Hepatocyte (in vitro differentiated cells): Measurements from ENCODE around the gene MTMR3. TPM values are rescaled to one million over a fixed set of nuclear protein-coding genes. Genes with fewer than 3 reads are reported as not detected.

Source experiments
- DNase-seq: peaks from one replicate; pipeline ENCODE4 v3.0.0-alpha.2; 2016; ENCODE audit warnings: low spot score
- H2AFZ ChIP-seq: fragments of 200-600 bp; sonication (generic); 2 replicates; pipeline ENCODE4 v1.6.0; 2016; ENCODE audit warnings: antibody characterized with exemption, mild to moderate bottlenecking
- H3K27ac ChIP-seq: fragments of 200-600 bp; sonication (generic); 2 replicates; pipeline ENCODE4 v1.5.1; 2016; ENCODE audit warnings: mild to moderate bottlenecking
- H3K27me3 ChIP-seq: fragments of 200-600 bp; sonication (generic); 2 replicates; pipeline ENCODE4 v1.6.1; 2016
- H3K36me3 ChIP-seq: fragments of 200-600 bp; sonication (generic); replicated peaks from 2 replicates; pipeline ENCODE4 v1.5.1; 2016; ENCODE audit warnings: low read depth; ENCODE audit not compliant: insufficient read depth
- H3K4me1 ChIP-seq: fragments of 200-600 bp; sonication (generic); 2 replicates; pipeline ENCODE4 v1.5.1; 2016; ENCODE audit warnings: mild to moderate bottlenecking, moderate library complexity; ENCODE audit not compliant: insufficient read depth
- H3K4me2 ChIP-seq: fragments of 200-600 bp; sonication (generic); 2 replicates; pipeline ENCODE4 v1.6.0; 2016
- H3K4me3 ChIP-seq: fragments of 200-600 bp; sonication (generic); 2 replicates; pipeline ENCODE4 v1.5.1; 2016; ENCODE audit warnings: mild to moderate bottlenecking
- H3K79me2 ChIP-seq: fragments of 200-600 bp; sonication (generic); 2 replicates; pipeline ENCODE4 v1.6.0; 2017; ENCODE audit warnings: mild to moderate bottlenecking
- H3K9me2 ChIP-seq: fragments of 200-600 bp; sonication (generic); replicated peaks from 2 replicates; pipeline ENCODE4 v1.6.0; 2017; ENCODE audit warnings: mild to moderate bottlenecking; ENCODE audit not compliant: insufficient read depth
- H3K9me3 ChIP-seq: fragments of 200-600 bp; sonication (generic); 2 replicates; pipeline ENCODE4 v1.5.1; 2016; ENCODE audit warnings: low read depth, mild to moderate bottlenecking
- H4K20me1 ChIP-seq: fragments of 200-600 bp; sonication (generic); 2 replicates; pipeline ENCODE4 v1.6.0; 2016; ENCODE audit warnings: mild to moderate bottlenecking; ENCODE audit not compliant: insufficient read depth, poor library complexity, severe bottlenecking
- EZH2 ChIP-seq: fragments of 200-600 bp; sonication (generic); IDR thresholded peaks from 2 replicates; pipeline ENCODE4 v1.6.1; 2016; ENCODE audit warnings: antibody characterized with exemption, mild to moderate bottlenecking, borderline replicate concordance
- EZH2phosphoT487 ChIP-seq: fragments of 200-600 bp; sonication (generic); IDR thresholded peaks from one replicate; pipeline ENCODE4 v1.6.1; 2018; ENCODE audit warnings: antibody characterized with exemption, mild to moderate bottlenecking, low read depth, moderate library complexity; ENCODE audit not compliant: unreplicated experiment, severe bottlenecking
- WGBS: methylation state at CpG from one replicate; pipeline ENCODE4 v1.1.6; 2016; ENCODE audit warnings: low lambda C conversion rate; ENCODE audit errors: missing lambda C conversion rate; 5-methylcytosine and 5-hydroxymethylcytosine counted together
- polyA plus RNA-seq: library from polyadenylated mRNA; unstranded; fragments of >200 nt; fragmentation: Nextera tagmentation; extraction: Ambion mirVana; gene quantifications from 2 replicates; pipeline ENCODE4 v1.2.1, GENCODE V29; 2016
- total RNA-seq: library from RNA; depleted of rRNA; stranded (reverse); fragments of >200 nt; gene quantifications from 2 replicates; pipeline ENCODE4 v1.2.3, GENCODE V29; 2014
- TF ChIP-seq, protein P1 (sequence below): fragments of 200-600 bp; sonication (generic); IDR thresholded peaks from 2 replicates; pipeline ENCODE4 v1.5.1; 2016; ENCODE audit warnings: antibody characterized with exemption, mild to moderate bottlenecking; ENCODE audit not compliant: poor library complexity

The MTMR3 gene
- total and polyA plus RNA-seq, 2 experiments from 2014 or later, result 16.2 to 42.7 TPM

DNA sequence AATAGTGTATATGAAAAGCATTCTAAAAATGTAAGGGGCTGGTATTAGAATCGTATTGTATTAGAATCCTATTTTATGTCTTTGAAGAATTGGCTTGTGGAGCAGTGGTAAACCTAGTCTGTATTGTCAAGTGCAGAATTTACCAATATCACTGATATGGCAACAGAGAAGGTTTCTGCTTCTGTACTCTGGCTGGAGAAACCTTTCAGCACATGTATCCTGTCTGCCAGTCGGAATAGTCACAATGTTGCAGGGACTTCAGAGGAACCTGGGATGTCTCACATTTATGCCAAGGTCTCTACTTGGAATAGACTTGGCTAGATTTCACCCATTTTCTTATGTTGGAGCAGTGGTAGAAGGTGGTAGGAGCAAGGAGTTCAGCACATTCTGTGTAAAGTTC is 4.4 kb downstream of the MTMR3 start:
- Histone ChIP-seq H3K4me1 (peaks cover 13% of the 10 kb centered on the region), H2AFZ (no peak overlapping the region), H3K27ac (no peak overlapping the region), H3K4me3 (no peak overlapping the region), H3K4me2 (no peak overlapping the region), H3K9me3 (no peaks in the 10 kb centered on the region), H4K20me1 (peaks cover 84% of the 10 kb centered on the region), H3K79me2 (peaks cover 90% of the 10 kb centered on the region), H3K36me3 (no peaks in the 10 kb centered on the region), H3K27me3 (no peaks in the 10 kb centered on the region), H3K9me2 (no peaks in the 10 kb centered on the region)
- DNase-seq, result no peak
- TF ChIP-seq, protein P1, sequence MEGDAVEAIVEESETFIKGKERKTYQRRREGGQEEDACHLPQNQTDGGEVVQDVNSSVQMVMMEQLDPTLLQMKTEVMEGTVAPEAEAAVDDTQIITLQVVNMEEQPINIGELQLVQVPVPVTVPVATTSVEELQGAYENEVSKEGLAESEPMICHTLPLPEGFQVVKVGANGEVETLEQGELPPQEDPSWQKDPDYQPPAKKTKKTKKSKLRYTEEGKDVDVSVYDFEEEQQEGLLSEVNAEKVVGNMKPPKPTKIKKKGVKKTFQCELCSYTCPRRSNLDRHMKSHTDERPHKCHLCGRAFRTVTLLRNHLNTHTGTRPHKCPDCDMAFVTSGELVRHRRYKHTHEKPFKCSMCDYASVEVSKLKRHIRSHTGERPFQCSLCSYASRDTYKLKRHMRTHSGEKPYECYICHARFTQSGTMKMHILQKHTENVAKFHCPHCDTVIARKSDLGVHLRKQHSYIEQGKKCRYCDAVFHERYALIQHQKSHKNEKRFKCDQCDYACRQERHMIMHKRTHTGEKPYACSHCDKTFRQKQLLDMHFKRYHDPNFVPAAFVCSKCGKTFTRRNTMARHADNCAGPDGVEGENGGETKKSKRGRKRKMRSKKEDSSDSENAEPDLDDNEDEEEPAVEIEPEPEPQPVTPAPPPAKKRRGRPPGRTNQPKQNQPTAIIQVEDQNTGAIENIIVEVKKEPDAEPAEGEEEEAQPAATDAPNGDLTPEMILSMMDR, result no peak
- TF ChIP-seq EZH2 (no peak), EZH2phosphoT487 (no peak)
- 77% methylated on average over 2 of the region's 2 CpGs for WGBS

DNA sequence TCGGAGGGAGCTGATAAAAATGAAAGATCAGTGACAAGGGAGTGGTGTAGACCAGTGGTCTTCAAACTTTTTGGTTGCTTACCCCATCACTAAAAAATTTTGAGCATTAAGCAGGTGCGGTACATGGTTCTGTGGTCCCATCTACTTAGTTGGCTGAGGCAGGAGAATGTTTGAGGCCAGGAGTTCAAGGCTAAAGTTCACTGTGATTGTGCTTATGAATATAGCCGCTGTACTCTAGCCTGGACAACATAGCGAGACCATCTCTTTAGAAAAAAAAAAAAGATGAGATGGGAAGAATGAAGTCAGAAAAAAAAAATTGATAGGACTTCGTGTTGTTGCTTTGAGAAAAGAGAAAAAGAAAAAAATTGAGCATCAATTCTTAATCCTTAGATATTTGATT is 7.8 kb downstream of the MTMR3 start:
- no peak for TF ChIP-seq EZH2
- Histone ChIP-seq H3K27ac (no peak overlapping the region), H3K79me2 (peaks cover 100% of the 10 kb centered on the region), H3K4me2 (no peak overlapping the region), H3K9me2 (no peaks in the 10 kb centered on the region), H3K4me1 (peaks cover 13% of the 10 kb centered on the region), H4K20me1 (peaks cover 95% of the 10 kb centered on the region), H3K9me3 (no peaks in the 10 kb centered on the region), H3K36me3 (no peaks in the 10 kb centered on the region), H3K27me3 (no peaks in the 10 kb centered on the region), H3K4me3 (no peak overlapping the region), H2AFZ (no peak overlapping the region)
- no peak for DNase-seq
- 98% methylated on average over 5 of the region's 5 CpGs for WGBS

DNA sequence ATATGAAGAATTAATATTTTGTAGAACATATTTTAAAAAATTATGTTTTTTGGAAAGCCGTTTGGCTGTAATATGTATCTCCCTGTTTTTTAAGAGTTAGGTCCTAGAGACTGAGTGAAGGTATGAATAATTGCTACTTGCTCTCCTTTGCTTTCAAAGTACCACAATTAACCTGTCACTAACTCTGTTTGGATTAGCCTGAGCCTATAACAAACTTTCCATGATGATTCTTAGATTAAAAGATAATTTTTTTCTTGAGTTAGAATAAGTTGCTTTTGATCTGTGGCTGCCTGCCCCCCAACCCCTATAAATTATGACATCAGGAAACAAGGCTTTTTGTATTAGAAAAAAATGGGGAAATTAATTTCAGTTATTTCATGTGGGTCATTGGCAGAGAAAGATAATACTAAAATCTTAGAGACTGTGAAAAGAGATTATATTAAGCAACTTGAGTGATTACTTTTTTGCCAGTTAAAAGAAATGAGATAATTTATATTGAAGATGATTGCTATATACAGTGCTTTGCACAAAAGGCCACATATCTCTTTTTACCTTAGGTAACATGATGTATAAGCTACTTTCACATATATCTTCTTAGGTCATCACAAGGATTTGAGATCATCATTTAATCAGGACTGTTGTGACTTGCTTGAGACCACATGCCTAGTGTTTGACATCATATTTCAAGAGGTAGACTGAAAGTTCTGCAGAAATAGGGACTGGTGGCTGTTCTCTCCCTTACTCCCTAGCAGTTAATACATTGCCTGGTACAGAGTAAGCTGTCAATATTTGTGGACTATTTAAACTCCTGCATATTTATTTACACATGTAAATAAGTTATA is 9.6 kb downstream of the MTMR3 start:
- H3K4me3 ChIP-seq, result no peak overlapping the region
- 70% methylated on average over 1 of the region's 1 CpG for WGBS
- H3K27me3 ChIP-seq, result no peaks in the 10 kb centered on the region
- H3K36me3 ChIP-seq, result no peaks in the 10 kb centered on the region
- peaks cover 7% of the 10 kb centered on the region for H3K4me1 ChIP-seq
- no peaks in the 10 kb centered on the region for H3K9me3 ChIP-seq
- no peak overlapping the region for H3K4me2 ChIP-seq
- peaks cover 100% of the 10 kb centered on the region for H3K79me2 ChIP-seq
- DNase-seq, result no peak
- no peaks in the 10 kb centered on the region for H3K9me2 ChIP-seq
- H2AFZ ChIP-seq, result no peak overlapping the region
- TF ChIP-seq EZH2phosphoT487 (no peak), EZH2 (no peak)
- TF ChIP-seq, protein P1, result no peak
- H4K20me1 ChIP-seq, result peaks cover 94% of the 10 kb centered on the region
- no peak overlapping the region for H3K27ac ChIP-seq

DNA sequence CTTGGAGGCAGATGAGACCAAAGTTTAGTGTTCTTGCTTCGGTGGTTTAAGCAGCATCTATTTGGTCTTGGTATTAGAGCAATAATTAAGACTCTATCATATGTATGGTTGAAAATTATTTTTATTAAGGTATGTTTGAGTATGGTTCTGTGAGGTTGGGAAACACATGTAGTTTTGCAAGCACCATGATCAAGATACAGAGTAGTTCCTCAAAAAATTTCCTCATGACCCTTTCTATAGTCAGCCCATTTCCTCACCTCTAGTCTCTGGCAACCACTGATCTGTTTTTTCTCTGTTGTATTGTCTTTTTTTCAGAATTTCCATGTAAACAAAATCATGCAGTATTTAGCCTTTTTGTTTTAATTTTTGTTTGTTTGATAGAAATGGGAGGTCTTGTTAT is 18.4 kb downstream of the MTMR3 start:
- H2AFZ ChIP-seq, result no peak overlapping the region
- no peak overlapping the region for H3K4me3 ChIP-seq
- no peak overlapping the region for H3K4me2 ChIP-seq
- peaks cover 100% of the 10 kb centered on the region for H3K79me2 ChIP-seq
- no peaks in the 10 kb centered on the region for H3K9me3 ChIP-seq
- no peaks in the 10 kb centered on the region for H3K4me1 ChIP-seq
- 94% methylated on average over 1 of the region's 1 CpG for WGBS
- TF ChIP-seq EZH2phosphoT487 (no peak), EZH2 (no peak)
- TF ChIP-seq, protein P1, result no peak
- DNase-seq, result no peak
- H3K27ac ChIP-seq, result no peak overlapping the region
- no peaks in the 10 kb centered on the region for H3K27me3 ChIP-seq
- H3K36me3 ChIP-seq, result no peaks in the 10 kb centered on the region
- no peaks in the 10 kb centered on the region for H3K9me2 ChIP-seq
- H4K20me1 ChIP-seq, result peaks cover 78% of the 10 kb centered on the region
